K562 (cell line): Measurements from ENCODE around the gene SERPINA3. TPM values are rescaled to one million over a fixed set of nuclear protein-coding genes. Genes with fewer than 3 reads are reported as not detected.

Experiments
- ATAC-seq: fragments of 200-7000 bp; cut with Tn5 transposase; 3 replicates; pipeline ENCODE4 v1.9.1; 2020; ENCODE audit warnings: moderate library complexity
- BruUV-seq: library from RNA; stranded (reverse); fragments of 400-500 nt; replicated peaks from 2 replicates; lab custom pipeline; 2021; lab: Mats Ljungman, UMichigan
- CTCF ChIA-PET: fragments of 300-600 bp; formaldehyde crosslinking; extraction: SDS; loops from one replicate; lab custom pipeline; 2021; ENCODE audit warnings: low intra/inter-chr PET ratio; lab: Yijun Ruan, JAX
- POLR2A ChIA-PET: fragments of 300-600, 350-650 bp; sonication (Branson Sonifier 250); formaldehyde crosslinking; extraction: SDS; loops from one replicate; lab custom pipeline; 2021; ENCODE audit warnings: antibody characterized with exemption, inconsistent platforms; lab: Yijun Ruan, JAX
- DNase-seq, 4 experiments: peaks; one replicate each; pipeline versions ENCODE4 v3.0.0 to v3.0.0-alpha.2; 2011 to 2018; ENCODE audit warnings: low spot score in 3 of 4, mixed read lengths in 3 of 4; ENCODE audit errors: extremely low read depth in 1 of 4
- FAIRE-seq: peaks from 2 replicates; lab custom pipeline; 2011; peaks lifted over from hg19 to GRCh38; lab: Jason Lieb, UNC
- H2AFZ ChIP-seq: 2 replicates; pipeline ENCODE4 v1.6.0; 2011; ENCODE audit warnings: low read depth, low read length, control low read depth, inconsistent platforms
- H3K27ac ChIP-seq: fragments of 200-600 bp; 3 replicates; pipeline ENCODE4 v1.8.0; 2011; ENCODE audit warnings: low read depth, mild to moderate bottlenecking, control low read depth, inconsistent platforms, low read length, moderate library complexity, mixed read lengths; ENCODE audit errors: extremely low read depth
- H3K27me3 ChIP-seq, 2 experiments: fragments of 300-600 bp in 1 of 2; 2 replicates in 1 of 2; 3 replicates in 1 of 2; pipeline versions ENCODE4 v1.6.0 to v1.8.0; 2011; ENCODE audit warnings: inconsistent platforms in 2 of 2, low read length in 2 of 2, mild to moderate bottlenecking in 1 of 2, mixed read lengths in 1 of 2, moderate library complexity in 1 of 2; ENCODE audit not compliant: control insufficient read depth in 2 of 2, insufficient read depth in 2 of 2
- H3K36me3 ChIP-seq: fragments of 300-600 bp; 3 replicates; pipeline ENCODE4 v1.8.0; 2011; ENCODE audit warnings: mild to moderate bottlenecking, low read length, inconsistent platforms; ENCODE audit not compliant: control insufficient read depth, insufficient read depth
- H3K4me1 ChIP-seq, 2 experiments: fragments of 200-600 bp in 1 of 2; replicated peaks in 1 of 2; 2 replicates in 1 of 2; 3 replicates in 1 of 2; pipeline versions ENCODE4 v1.5.1 to v1.8.0; 2011; ENCODE audit warnings: inconsistent platforms in 2 of 2, low read length in 2 of 2, mild to moderate bottlenecking in 1 of 2, mixed read lengths in 1 of 2, moderate library complexity in 1 of 2; ENCODE audit not compliant: control insufficient read depth in 2 of 2, insufficient read depth in 2 of 2
- H3K4me2 ChIP-seq: 2 replicates; pipeline ENCODE4 v1.6.1; 2011; ENCODE audit warnings: low read length, control low read depth, inconsistent platforms, mixed read lengths; ENCODE audit not compliant: insufficient read depth
- H3K4me3 ChIP-seq: fragments of 200-600 bp; sonication (generic), shearing (Covaris generic); 2 replicates; pipeline ENCODE4 v1.5.1; 2016; ENCODE audit warnings: control low read depth, inconsistent platforms
- H3K79me2 ChIP-seq: fragments of 200-600 bp; 3 replicates; pipeline ENCODE4 v1.8.0; 2011; ENCODE audit warnings: low read length, inconsistent platforms; ENCODE audit not compliant: control insufficient read depth, insufficient read depth
- H3K9ac ChIP-seq, 2 experiments: 2 replicates each; pipeline versions ENCODE4 v1.6.0 to v1.6.1; 2011; ENCODE audit warnings: low read depth in 2 of 2, low read length in 2 of 2, control low read depth in 1 of 2, inconsistent platforms in 1 of 2, mild to moderate bottlenecking in 1 of 2, mixed read lengths in 1 of 2; ENCODE audit not compliant: insufficient read depth in 1 of 2
- H3K9me1 ChIP-seq: one replicate; pipeline ENCODE4 v1.6.0; 2011; ENCODE audit warnings: inconsistent platforms, mild to moderate bottlenecking, low read length, moderate library complexity; ENCODE audit not compliant: control insufficient read depth, insufficient read depth
- H3K9me3 ChIP-seq: replicated peaks from 2 replicates; pipeline ENCODE4 v1.5.1; 2011; ENCODE audit warnings: low read depth, low read length, inconsistent platforms; ENCODE audit not compliant: control insufficient read depth, insufficient read depth
- H4K20me1 ChIP-seq: replicated peaks from 2 replicates; pipeline ENCODE4 v1.6.1; 2011; ENCODE audit warnings: low read length, inconsistent platforms, mixed read lengths; ENCODE audit not compliant: control insufficient read depth, insufficient read depth
- ATF6 ChIP-seq: sonication (generic); formaldehyde crosslinking; IDR thresholded peaks from 2 replicates; pipeline ENCODE4 v1.4.0; 2020; ENCODE audit warnings: mild to moderate bottlenecking, missing genetic modification reagents
- EP400 ChIP-seq: fragments of 450-650 bp; IDR thresholded peaks from 2 replicates; pipeline ENCODE4 v1.6.1; 2017; ENCODE audit warnings: antibody characterized with exemption, mild to moderate bottlenecking, moderate library complexity
- NCOA6 ChIP-seq: fragments of 450-650 bp; IDR thresholded peaks from 2 replicates; pipeline ENCODE4 v1.6.1; 2017; ENCODE audit warnings: mild to moderate bottlenecking
- SP2 ChIP-seq: IDR thresholded peaks from 2 replicates; pipeline ENCODE4 v1.6.1; 2011; ENCODE audit warnings: mild to moderate bottlenecking, low read depth, low read length, moderate library complexity; ENCODE audit not compliant: poor library complexity, severe bottlenecking; ENCODE audit errors: extremely low read depth
- WGBS: fragments of 100-300 bp; shearing (Covaris generic); methylation state at CpG from one replicate; pipeline ENCODE4 v1.1.6; 2016; ENCODE audit warnings: low coverage, mixed read lengths; ENCODE audit not compliant: insufficient coverage; ENCODE audit errors: missing lambda C conversion rate; 5-methylcytosine and 5-hydroxymethylcytosine counted together
- in situ Hi-C: fragments of 300-500 bp; cut with MboI; formaldehyde crosslinking; loops from 4 replicates; pipeline ENCODE4 v1.15.0; 2018; ENCODE audit warnings: inconsistent platforms, mixed read lengths
- intact Hi-C: fragments of 100-400 bp; cut with micrococcal nuclease; formaldehyde crosslinking; loops from 2 replicates; pipeline ENCODE4 v1.14.2; 2022
- polyA plus RNA-seq, 8 experiments: library from polyadenylated mRNA; depleted of rRNA in 4 of 8; stranded (reverse) in 5 of 8; unstranded in 3 of 8; fragments of >200 nt; fragmentation: Nextera tagmentation in 2 of 8; fragmentation: Illumina TruSeq in 1 of 8; extraction: Ambion mirVana in 2 of 8; extraction: Trizol in 1 of 8; gene quantifications; 2 replicates each; pipeline versions ENCODE4 v1.2.1 to v1.2.3, GENCODE V29; 2011 to 2014; ENCODE audit warnings: inconsistent platforms in 1 of 8, missing spikeins in 1 of 8
- total RNA-seq, 7 experiments: library from RNA; depleted of rRNA in 6 of 7; stranded (reverse); fragments of >200 nt in 6 of 7; fragmentation: Illumina TruSeq in 2 of 7; extraction: Trizol in 2 of 7; gene quantifications; 2 replicates each; pipeline versions ENCODE4 v1.2.1 to v1.2.3, GENCODE V29; 2011 to 2021; ENCODE audit warnings: low replicate concordance in 1 of 7

The SERPINA3 gene
- total and polyA plus RNA-seq, 9 of the 15 experiments (the other 6 are each of a cell fraction or from before 2014, with no cell fraction given), result 2.3 TPM; not detected in 8

- Histone ChIP-seq H3K4me1 (no peaks in the 10 kb centered on the region), H3K4me3 (no peak overlapping the region), H2AFZ (no peak overlapping the region), H3K4me2 (no peak overlapping the region), H3K36me3 (no peaks in the 10 kb centered on the region), H3K9me3 (no peaks in the 10 kb centered on the region), H4K20me1 (no peaks in the 10 kb centered on the region), H3K79me2 (no peaks in the 10 kb centered on the region), H3K9ac (no peak overlapping the region), H3K9me1 (no peaks in the 10 kb centered on the region), H3K27ac (no peak overlapping the region), H3K27me3 (no peaks in the 10 kb centered on the region)
- 9% methylated on average over 9 of the region's 16 CpGs for WGBS
- POLR2A ChIA-PET, result interaction anchor here (0.7 kb wide), 1 partner anchor 14 kb away, joined by 4 read pairs; no protein-coding TSS in a partner anchor
- intact Hi-C loops (no loop called here), in situ Hi-C loops (no loop called here)
- FAIRE-seq, result no peak
- no peak for DNase-seq
- TF ChIP-seq EP400, result no peak
- no peak for TF ChIP-seq ATF6 (CRISPR knock-in tag)
- no peak for TF ChIP-seq NCOA6
- no peak for TF ChIP-seq SP2
- ATAC-seq, result no peak
- no TSS peak for BruUV-seq
- CTCF ChIA-PET, result no interaction called here
Observed at GRCh38 chr14:94562941-94563883, 49.0 kb upstream of the SERPINA3 start.
